IgD-negative memory B cell (primary cell): ENCODE results near the gene ZNF407. TPM values are rescaled to one million over a fixed set of nuclear protein-coding genes. Genes with fewer than 3 reads are reported as not detected.
A peak's percentile ranks its signal among the peaks of the same experiment; 100 is the strongest.

Experiments used
- H3K27ac Mint-ChIP-seq, 3 donors: one replicate each; pipeline ENCODE4 v1.8.0; 2020 to 2022; ENCODE audit warnings: mild to moderate bottlenecking in 3 of 3, mixed read lengths in 3 of 3, moderate library complexity in 1 of 3
- H3K27me3 Mint-ChIP-seq: one replicate; pipeline ENCODE4 v1.8.0; 2021; ENCODE audit warnings: mixed read lengths
- H3K36me3 Mint-ChIP-seq: one replicate; pipeline ENCODE4 v1.8.0; 2020; ENCODE audit warnings: mild to moderate bottlenecking, mixed read lengths
- H3K4me1 Mint-ChIP-seq, 3 donors: one replicate each; pipeline ENCODE4 v1.8.0; 2020 to 2022; ENCODE audit warnings: mixed read lengths in 3 of 3, mild to moderate bottlenecking in 1 of 3
- H3K4me3 Mint-ChIP-seq, 4 donors: one replicate each; pipeline ENCODE4 v1.8.0; 2020 to 2022; ENCODE audit warnings: mild to moderate bottlenecking in 4 of 4, mixed read lengths in 4 of 4, moderate library complexity in 3 of 4
- H3K9me3 Mint-ChIP-seq, 3 donors: one replicate each; pipeline ENCODE4 v1.8.0; 2020 to 2021; ENCODE audit warnings: mixed read lengths in 3 of 3, mild to moderate bottlenecking in 1 of 3
- polyA plus RNA-seq: library from polyadenylated mRNA; unstranded; fragments of 300-500 nt; fragmentation: Illumina TruSeq; gene quantifications from one replicate; pipeline ENCODE4 v1.2.3, GENCODE V29; 2021

Gene ZNF407
- polyA plus RNA-seq, 1 donor from 2014 or later: 3.8 TPM

- Mint-ChIP-seq H3K4me1 (peaks cover 2 to 10% (median 10%) of the 10 kb centered on the region in 3 donors), H3K27me3 (no peaks in the 10 kb centered on the region), H3K4me3 (no peak overlapping the region), H3K9me3 (no peaks in the 10 kb centered on the region), H3K36me3 (no peaks in the 10 kb centered on the region), H3K27ac (no peak overlapping the region)
Observed at GRCh38 chr18:74870950-74871349, 273.3 kb downstream of the ZNF407 start.

- no peak overlapping the region for H3K27ac Mint-ChIP-seq
Observed at GRCh38 chr18:74873629-74874028, 276.0 kb downstream of the ZNF407 start.

DNA sequence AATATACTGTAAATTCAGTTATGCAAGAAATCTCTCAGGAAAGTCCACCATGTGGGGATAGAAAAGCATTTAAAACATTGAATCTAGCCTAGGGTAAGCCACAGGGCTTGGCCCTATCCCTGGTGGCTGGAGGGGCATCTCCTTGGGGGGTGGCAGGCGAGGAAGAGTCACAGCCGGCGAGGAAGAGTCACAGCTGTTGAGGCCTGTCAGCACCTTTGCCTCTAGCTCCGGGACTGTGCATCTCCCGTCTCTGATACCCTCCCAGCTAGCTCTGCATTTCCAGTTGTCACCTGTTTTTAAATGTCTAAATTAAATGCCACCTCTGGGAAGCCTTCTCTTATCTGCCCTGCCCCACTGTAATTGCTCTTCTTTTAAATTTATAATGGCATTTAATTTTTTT is 276.7 kb downstream of the ZNF407 start:
- Mint-ChIP-seq H3K27me3 (no peaks in the 10 kb centered on the region), H3K36me3 (peaks cover 2% of the 10 kb centered on the region), H3K27ac (peak overlapping the region in 1 of 3 donors; percentile 22), H3K4me3 (no peak overlapping the region), H3K9me3 (no peaks in the 10 kb centered on the region), H3K4me1 (peaks cover 2 to 10% (median 8%) of the 10 kb centered on the region in 3 donors)

More at GRCh38 chr18:74873629-74874028, 276.0 kb downstream of the ZNF407 start:
- Mint-ChIP-seq H3K4me1 (peaks cover 2 to 10% (median 10%) of the 10 kb centered on the region in 3 donors), H3K4me3 (no peak overlapping the region), H3K36me3 (peaks cover 2% of the 10 kb centered on the region), H3K27me3 (no peaks in the 10 kb centered on the region), H3K9me3 (no peaks in the 10 kb centered on the region)

GRCh38 chr18:74876630-74877243 is 279.1 kb downstream of the ZNF407 start:
- Mint-ChIP-seq H3K27ac (no peak overlapping the region), H3K4me3 (no peak overlapping the region), H3K36me3 (peaks cover 11% of the 10 kb centered on the region), H3K27me3 (no peaks in the 10 kb centered on the region), H3K9me3 (no peaks in the 10 kb centered on the region), H3K4me1 (no peaks in the 10 kb centered on the region)

DNA sequence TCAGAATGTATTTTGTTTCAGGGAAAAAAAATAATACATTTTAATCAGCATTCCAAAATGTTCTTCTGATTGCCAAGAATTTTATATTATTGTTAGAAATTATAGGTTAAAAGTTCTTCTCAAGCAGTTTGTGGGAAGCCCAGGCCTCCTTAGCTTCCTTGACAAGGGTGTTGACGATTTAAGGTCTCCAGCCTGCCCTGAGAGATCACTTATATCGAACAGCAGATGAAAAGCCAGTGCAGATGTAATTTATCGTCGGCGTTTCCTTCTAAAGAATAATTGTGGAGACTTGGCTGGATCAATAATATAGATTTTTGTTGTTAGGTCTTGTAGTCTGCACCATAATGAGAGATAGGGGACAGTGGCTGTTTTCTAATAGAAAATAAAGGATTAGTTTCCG is 280.6 kb downstream of the ZNF407 start:
- Mint-ChIP-seq H3K9me3 (no peaks in the 10 kb centered on the region), H3K4me3 (no peak overlapping the region), H3K4me1 (no peaks in the 10 kb centered on the region), H3K36me3 (peaks cover 11% of the 10 kb centered on the region), H3K27me3 (no peaks in the 10 kb centered on the region), H3K27ac (no peak overlapping the region)

GRCh38 chr18:74880706-74881278 is 283.1 kb downstream of the ZNF407 start:
- no peak overlapping the region for H3K27ac Mint-ChIP-seq
- H3K9me3 Mint-ChIP-seq: no peaks in the 10 kb centered on the region
- H3K27me3 Mint-ChIP-seq: no peaks in the 10 kb centered on the region
- peaks cover 15% of the 10 kb centered on the region for H3K36me3 Mint-ChIP-seq
- H3K4me3 Mint-ChIP-seq: no peak overlapping the region
- no peaks in the 10 kb centered on the region for H3K4me1 Mint-ChIP-seq

DNA sequence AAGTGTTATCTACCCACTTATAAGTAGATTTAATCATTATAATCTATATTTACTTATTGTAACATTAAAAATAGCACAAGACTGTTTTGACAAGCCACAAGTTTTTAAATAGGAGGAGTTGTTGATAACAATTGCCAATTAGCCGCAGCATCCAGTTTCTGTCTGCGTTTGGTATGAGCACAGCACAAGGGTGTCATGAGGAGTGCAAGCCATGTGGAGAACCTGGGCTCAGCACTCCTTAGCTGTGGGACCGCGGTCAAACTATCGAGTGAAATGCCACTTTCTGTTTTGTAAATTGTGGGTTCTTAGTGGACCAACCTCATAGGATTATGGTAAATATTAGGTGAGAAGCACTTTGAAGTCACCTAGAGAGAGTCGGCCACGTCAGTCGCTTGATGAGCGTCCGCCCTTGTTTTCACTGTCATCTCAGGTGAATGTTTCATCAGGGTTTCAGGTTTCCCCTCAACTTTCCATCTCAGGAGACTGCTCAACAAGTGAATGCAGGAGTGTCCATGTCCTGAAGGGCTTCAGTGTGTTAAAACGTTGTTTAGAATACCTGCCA is 294.5 kb downstream of the ZNF407 start:
- Mint-ChIP-seq H3K27me3 (no peaks in the 10 kb centered on the region), H3K4me3 (no peak overlapping the region), H3K9me3 (no peaks in the 10 kb centered on the region), H3K4me1 (no peaks in the 10 kb centered on the region), H3K36me3 (peaks cover 5% of the 10 kb centered on the region), H3K27ac (no peak overlapping the region)

DNA sequence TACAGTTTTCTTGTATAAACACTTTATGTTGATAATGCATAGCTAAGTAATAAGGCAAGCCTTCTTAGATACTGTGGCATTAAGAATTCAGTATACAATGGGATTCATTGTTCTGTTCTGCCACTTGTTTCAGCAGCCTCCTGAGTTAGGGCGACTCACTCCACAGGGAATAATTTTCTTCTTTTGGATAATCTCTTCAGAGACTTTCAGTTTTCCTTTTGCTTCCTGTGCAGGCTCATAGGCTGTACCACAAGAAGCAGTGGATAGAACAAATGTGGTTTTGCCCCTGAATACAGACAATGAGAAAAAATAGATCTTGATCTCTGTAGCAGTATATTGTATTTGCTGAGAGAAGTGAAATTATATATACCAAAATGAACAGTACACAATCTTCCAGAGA is 298.0 kb downstream of the ZNF407 start:
- no peaks in the 10 kb centered on the region for H3K9me3 Mint-ChIP-seq
- no peaks in the 10 kb centered on the region for H3K4me1 Mint-ChIP-seq
- H3K27me3 Mint-ChIP-seq: no peaks in the 10 kb centered on the region
- no peak overlapping the region for H3K27ac Mint-ChIP-seq
- H3K36me3 Mint-ChIP-seq: peaks cover 4% of the 10 kb centered on the region
- H3K4me3 Mint-ChIP-seq: no peak overlapping the region

- peaks cover 6% of the 10 kb centered on the region for H3K36me3 Mint-ChIP-seq
- H3K9me3 Mint-ChIP-seq: no peaks in the 10 kb centered on the region
- H3K27me3 Mint-ChIP-seq: no peaks in the 10 kb centered on the region
- no peak overlapping the region for H3K27ac Mint-ChIP-seq
- no peak overlapping the region for H3K4me3 Mint-ChIP-seq
- H3K4me1 Mint-ChIP-seq: no peaks in the 10 kb centered on the region
Observed at GRCh38 chr18:74896390-74896991, 298.8 kb downstream of the ZNF407 start.

DNA sequence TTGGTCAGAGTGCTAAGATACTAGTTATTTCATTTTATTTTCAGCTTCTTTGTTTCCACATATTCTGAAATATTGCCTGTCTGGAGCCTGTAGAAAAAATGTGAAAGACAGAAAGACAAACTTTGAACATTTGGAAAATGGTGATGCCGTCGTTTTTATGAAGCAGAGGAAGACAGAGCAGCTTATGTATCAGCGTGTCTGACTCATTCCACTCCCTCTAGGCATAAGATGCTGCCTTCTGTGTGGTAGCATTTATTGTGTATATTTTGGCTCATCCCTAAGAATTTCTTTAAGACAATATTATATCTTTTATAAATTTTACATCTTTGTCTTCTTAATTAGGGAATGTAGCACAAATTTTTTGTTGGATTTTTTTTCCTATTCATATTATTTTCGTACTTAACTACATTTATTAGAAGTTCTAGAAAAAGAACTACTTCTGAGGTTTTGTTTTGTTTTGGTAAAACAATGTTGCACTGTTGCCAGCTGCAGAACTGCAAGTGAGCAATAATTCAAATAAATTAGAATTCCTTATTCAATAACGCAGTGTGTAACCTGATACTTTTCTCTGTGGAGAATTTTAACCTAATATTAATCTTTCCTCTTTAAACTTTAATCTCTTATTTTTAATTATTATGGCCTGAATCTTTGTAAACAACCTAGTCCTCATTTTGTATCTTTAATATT is 300.4 kb downstream of the ZNF407 start:
- Mint-ChIP-seq H3K27ac (no peak overlapping the region), H3K4me3 (no peak overlapping the region), H3K9me3 (no peaks in the 10 kb centered on the region), H3K4me1 (no peaks in the 10 kb centered on the region), H3K27me3 (no peaks in the 10 kb centered on the region), H3K36me3 (peaks cover 6% of the 10 kb centered on the region)

GRCh38 chr18:74898965-74899364 is 301.3 kb downstream of the ZNF407 start:
- Mint-ChIP-seq H3K27me3 (no peaks in the 10 kb centered on the region), H3K4me1 (no peaks in the 10 kb centered on the region), H3K9me3 (no peaks in the 10 kb centered on the region), H3K36me3 (peaks cover 6% of the 10 kb centered on the region), H3K4me3 (no peak overlapping the region), H3K27ac (no peak overlapping the region)

- Mint-ChIP-seq H3K36me3 (peaks cover 6% of the 10 kb centered on the region), H3K9me3 (no peaks in the 10 kb centered on the region), H3K27me3 (no peaks in the 10 kb centered on the region), H3K4me1 (no peaks in the 10 kb centered on the region), H3K27ac (no peak overlapping the region), H3K4me3 (no peak overlapping the region)
Observed at GRCh38 chr18:74899554-74899953, 301.9 kb downstream of the ZNF407 start.

- Mint-ChIP-seq H3K27ac (no peak overlapping the region), H3K4me1 (no peaks in the 10 kb centered on the region), H3K27me3 (no peaks in the 10 kb centered on the region), H3K4me3 (no peak overlapping the region), H3K9me3 (no peaks in the 10 kb centered on the region), H3K36me3 (peaks cover 6% of the 10 kb centered on the region)
Observed at GRCh38 chr18:74901362-74902146, 303.9 kb downstream of the ZNF407 start.

DNA sequence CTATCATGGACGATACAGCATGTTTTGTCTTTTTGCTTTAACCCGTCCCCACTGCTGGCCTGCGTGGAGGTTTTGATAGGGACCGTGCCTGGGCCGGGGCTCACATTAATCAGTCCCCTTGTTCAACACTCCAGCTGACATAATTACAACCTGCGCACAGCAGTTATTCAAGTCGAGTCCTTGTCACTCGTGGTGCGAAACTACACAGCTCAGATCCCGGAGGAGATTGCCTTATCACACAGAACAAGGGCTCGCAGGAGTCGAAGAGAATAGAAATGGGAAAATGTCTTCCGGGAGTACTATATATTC is 304.4 kb downstream of the ZNF407 start:
- H3K36me3 Mint-ChIP-seq: peaks cover 6% of the 10 kb centered on the region
- H3K4me3 Mint-ChIP-seq: no peak overlapping the region
- no peaks in the 10 kb centered on the region for H3K4me1 Mint-ChIP-seq
- H3K27ac Mint-ChIP-seq: no peak overlapping the region
- H3K27me3 Mint-ChIP-seq: no peaks in the 10 kb centered on the region
- no peaks in the 10 kb centered on the region for H3K9me3 Mint-ChIP-seq

DNA sequence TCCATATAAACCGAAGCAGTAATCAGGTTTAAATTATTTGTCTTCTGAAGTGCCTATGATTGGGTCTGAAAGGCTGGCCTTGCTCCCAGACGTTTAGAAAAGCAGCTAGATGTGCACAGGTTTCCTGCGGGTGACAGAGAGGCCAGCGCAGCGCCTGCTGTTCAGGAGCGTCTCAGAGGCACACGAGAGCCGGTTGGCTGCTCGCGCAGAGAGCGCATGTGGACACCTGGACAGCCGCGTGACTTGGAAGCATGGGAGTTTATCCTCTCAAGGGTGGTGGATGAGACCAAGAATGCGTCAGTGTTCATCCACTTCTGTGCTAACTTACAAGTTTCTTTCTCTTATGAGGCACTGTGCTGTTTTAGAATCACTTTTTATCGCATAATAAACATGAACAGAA is 307.6 kb downstream of the ZNF407 start:
- no peak overlapping the region for H3K4me3 Mint-ChIP-seq
- H3K9me3 Mint-ChIP-seq: no peaks in the 10 kb centered on the region
- no peak overlapping the region for H3K27ac Mint-ChIP-seq
- H3K36me3 Mint-ChIP-seq: peaks cover 6% of the 10 kb centered on the region
- no peaks in the 10 kb centered on the region for H3K4me1 Mint-ChIP-seq
- no peaks in the 10 kb centered on the region for H3K27me3 Mint-ChIP-seq
